ENCODE measurements around the gene TRAM2. TPM values are rescaled to one million over a fixed set of nuclear protein-coding genes. Genes with fewer than 3 reads are reported as not detected.
A peak's percentile ranks its signal among the peaks of the same experiment; 100 is the strongest.

TRAM2 gene
- total and polyA plus RNA-seq, 9 of the 15 experiments (the other 6 are each of a cell fraction or from before 2014, with no cell fraction given) = 2.6 to 13.3 (median 8.9) TPM

- TF ChIP-seq ZBTB12 (CRISPR knock-in tag; IDR thresholded peaks at IDR 0.05) (peak; percentile 81), RCOR1 (IDR thresholded peaks at IDR 0.05; ENCODE audit: borderline replicate concordance in 1 of 2, low read depth in 2 of 2, low read length in 2 of 2) (peak in 1 of 2 experiments; percentile 53; a peak in 1 of 4 replicates), MAZ (CRISPR knock-in tag; conservative IDR thresholded peaks at IDR 0.05 in 1 of 2, IDR thresholded peaks at IDR 0.05 in 1 of 2) (peak in 1 of 2 experiments; percentile 60; a peak in 2 of 4 replicates), C11orf30 (IDR thresholded peaks at IDR 0.05; ENCODE audit: low read depth) (peak; percentile 48), ADNP (tag; IDR thresholded peaks at IDR 0.05) (no peak), ZNF41 (CRISPR knock-in tag; conservative IDR thresholded peaks at IDR 0.05) (no peak), MCM3 (IDR thresholded peaks at IDR 0.05) (no peak), RERE (CRISPR knock-in tag; IDR thresholded peaks at IDR 0.05; ENCODE audit: borderline replicate concordance) (no peak), MYNN (IDR thresholded peaks at IDR 0.05) (peak; percentile 45; the same call in 1 of the 2 replicates), MYNN (CRISPR knock-in tag; IDR thresholded peaks at IDR 0.05) (no peak), CBX1 (IDR thresholded peaks at IDR 0.05; ENCODE audit: low read depth) (0 out of 2 replicates have a peak, but pooled peaks have one; percentile 27), PRDM10 (IDR thresholded peaks at IDR 0.05; ENCODE audit: partially characterized antibody) (no peak), RBM39 (optimal IDR thresholded peaks at IDR 0.05; ENCODE audit: low read depth, low read length) (no peak)
- TF ChIP-seq, protein P1, sequence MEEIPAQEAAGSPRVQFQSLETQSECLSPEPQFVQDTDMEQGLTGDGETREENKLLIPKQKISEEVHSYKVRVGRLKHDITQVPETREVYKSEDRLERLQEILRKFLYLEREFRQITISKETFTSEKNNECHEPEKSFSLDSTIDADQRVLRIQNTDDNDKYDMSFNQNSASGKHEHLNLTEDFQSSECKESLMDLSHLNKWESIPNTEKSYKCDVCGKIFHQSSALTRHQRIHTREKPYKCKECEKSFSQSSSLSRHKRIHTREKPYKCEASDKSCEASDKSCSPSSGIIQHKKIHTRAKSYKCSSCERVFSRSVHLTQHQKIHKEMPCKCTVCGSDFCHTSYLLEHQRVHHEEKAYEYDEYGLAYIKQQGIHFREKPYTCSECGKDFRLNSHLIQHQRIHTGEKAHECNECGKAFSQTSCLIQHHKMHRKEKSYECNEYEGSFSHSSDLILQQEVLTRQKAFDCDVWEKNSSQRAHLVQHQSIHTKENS (CRISPR knock-in tag; IDR thresholded peaks at IDR 0.05) = no peak
Observed at GRCh38 chr6:52598123-52598823, 21.4 kb upstream of the TRAM2 start (continued).
